22Rv1 (cell line): Measurements from ENCODE around the gene FGFR4.

Experiments used
- ZFX ChIP-seq: fragments of 450-650 bp; IDR thresholded peaks from 2 replicates; pipeline ENCODE4 v1.6.1; 2017; ENCODE audit warnings: antibody characterized with exemption, borderline replicate concordance
- TF ChIP-seq, protein P1 (sequence below): fragments of 450-650 bp; IDR thresholded peaks from 2 replicates; pipeline ENCODE4 v1.5.1; 2017; ENCODE audit warnings: mild to moderate bottlenecking

DNA sequence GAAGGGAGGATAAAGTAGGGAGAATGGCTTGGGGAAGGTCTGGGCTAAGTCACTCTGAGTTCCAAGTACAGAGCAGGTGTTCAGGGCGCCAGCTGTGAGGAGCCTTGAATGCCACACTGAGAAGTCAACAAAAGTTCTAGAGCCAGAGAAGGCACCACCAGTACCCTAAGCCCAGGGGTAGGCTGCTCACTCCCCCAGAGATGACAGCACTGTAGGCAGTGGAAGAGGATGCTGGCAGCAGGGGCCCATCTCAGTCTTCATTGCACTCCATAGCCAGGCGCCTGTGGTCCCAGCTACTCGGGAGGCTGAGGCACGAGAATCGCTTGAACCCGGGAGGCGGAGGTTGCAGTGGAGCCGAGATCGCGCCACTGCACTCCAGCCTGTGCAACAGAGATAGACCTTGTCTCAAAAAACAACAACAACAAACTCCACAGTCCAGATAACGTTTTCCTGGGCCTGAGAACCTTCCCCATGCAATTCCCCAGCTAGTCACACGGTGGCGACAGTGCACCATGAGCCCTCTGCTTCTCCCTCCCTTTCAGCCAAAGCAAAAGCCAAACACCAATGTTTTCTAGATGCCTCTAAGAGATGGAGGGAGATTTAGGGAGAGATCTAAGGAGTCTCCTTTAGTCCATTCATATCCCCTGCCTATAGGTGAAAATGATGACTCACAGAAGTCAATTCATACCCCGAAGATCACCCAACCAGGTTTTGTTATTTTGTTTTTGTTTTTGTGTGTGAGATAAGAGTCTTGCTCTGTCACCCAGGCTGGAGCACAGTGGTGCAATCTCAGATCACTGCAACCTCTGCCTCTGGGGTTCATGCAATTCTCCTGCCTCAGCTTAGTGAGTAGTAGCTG, 27.1 kb downstream of the FGFR4 start:
- TF ChIP-seq, protein P1, sequence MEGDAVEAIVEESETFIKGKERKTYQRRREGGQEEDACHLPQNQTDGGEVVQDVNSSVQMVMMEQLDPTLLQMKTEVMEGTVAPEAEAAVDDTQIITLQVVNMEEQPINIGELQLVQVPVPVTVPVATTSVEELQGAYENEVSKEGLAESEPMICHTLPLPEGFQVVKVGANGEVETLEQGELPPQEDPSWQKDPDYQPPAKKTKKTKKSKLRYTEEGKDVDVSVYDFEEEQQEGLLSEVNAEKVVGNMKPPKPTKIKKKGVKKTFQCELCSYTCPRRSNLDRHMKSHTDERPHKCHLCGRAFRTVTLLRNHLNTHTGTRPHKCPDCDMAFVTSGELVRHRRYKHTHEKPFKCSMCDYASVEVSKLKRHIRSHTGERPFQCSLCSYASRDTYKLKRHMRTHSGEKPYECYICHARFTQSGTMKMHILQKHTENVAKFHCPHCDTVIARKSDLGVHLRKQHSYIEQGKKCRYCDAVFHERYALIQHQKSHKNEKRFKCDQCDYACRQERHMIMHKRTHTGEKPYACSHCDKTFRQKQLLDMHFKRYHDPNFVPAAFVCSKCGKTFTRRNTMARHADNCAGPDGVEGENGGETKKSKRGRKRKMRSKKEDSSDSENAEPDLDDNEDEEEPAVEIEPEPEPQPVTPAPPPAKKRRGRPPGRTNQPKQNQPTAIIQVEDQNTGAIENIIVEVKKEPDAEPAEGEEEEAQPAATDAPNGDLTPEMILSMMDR, result peak; percentile 98
- TF ChIP-seq ZFX, result no peak
